H1 (cell line): ENCODE results near the gene CAMKK2. TPM values are rescaled to one million over a fixed set of nuclear protein-coding genes. Genes with fewer than 3 reads are reported as not detected.
A peak's percentile ranks its signal among the peaks of the same experiment; 100 is the strongest.

ENCODE experiments used
- CTCF ChIA-PET: fragments of 300-600 bp; sonication (Branson Sonifier 250); formaldehyde crosslinking; loops from one replicate; lab custom pipeline; 2021; ENCODE audit not compliant: partially characterized antibody; lab: Charles Lee
- POLR2A ChIA-PET: fragments of 300-600 bp; sonication (Branson Sonifier 250); formaldehyde crosslinking; loops from one replicate; lab custom pipeline; 2021; ENCODE audit warnings: inconsistent platforms; ENCODE audit not compliant: partially characterized antibody; lab: Charles Lee
- DNase-seq, 2 experiments: peaks; one replicate each; pipeline versions ENCODE4 v3.0.0 to v3.0.0-alpha.2; 2010 to 2022; ENCODE audit warnings: low spot score in 2 of 2, low read depth in 1 of 2, mixed read lengths in 1 of 2
- FAIRE-seq: peaks from 2 replicates; lab custom pipeline; 2011; peaks lifted over from hg19 to GRCh38; lab: Jason Lieb, UNC
- H2AFZ ChIP-seq: 2 replicates; pipeline ENCODE4 v1.8.1; 2012; ENCODE audit warnings: low read length, inconsistent platforms
- H2AK5ac ChIP-seq: 2 replicates; pipeline ENCODE4 v1.6.1; 2013; ENCODE audit warnings: low read depth, low read length
- H2BK120ac ChIP-seq: replicated peaks from 2 replicates; pipeline ENCODE3; 2013; ENCODE audit warnings: low read depth, low read length, inconsistent platforms
- H2BK12ac ChIP-seq: 2 replicates; pipeline ENCODE4 v1.6.1; 2013; ENCODE audit warnings: low read depth, low read length
- H2BK15ac ChIP-seq: 2 replicates; pipeline ENCODE4 v1.6.1; 2013; ENCODE audit warnings: low read length
- H2BK20ac ChIP-seq: 2 replicates; pipeline ENCODE4 v1.6.1; 2013; ENCODE audit warnings: low read length
- H2BK5ac ChIP-seq: 2 replicates; pipeline ENCODE4 v1.6.1; 2013; ENCODE audit warnings: low read depth, low read length
- H3K14ac ChIP-seq: 2 replicates; pipeline ENCODE4 v1.6.1; 2013; ENCODE audit warnings: inconsistent platforms; ENCODE audit not compliant: insufficient read length
- H3K18ac ChIP-seq: 2 replicates; pipeline ENCODE4 v1.6.1; 2013; ENCODE audit warnings: low read length; ENCODE audit errors: extremely low read depth
- H3K23ac ChIP-seq: 2 replicates; pipeline ENCODE4 v1.6.1; 2013; ENCODE audit warnings: inconsistent platforms; ENCODE audit not compliant: insufficient read length
- H3K23me2 ChIP-seq: 2 replicates; pipeline ENCODE4 v1.6.1; 2013; ENCODE audit warnings: low read depth, low read length
- H3K27ac ChIP-seq: 2 replicates; pipeline ENCODE4 v1.6.1; 2011; ENCODE audit warnings: low read depth, low read length, inconsistent platforms
- H3K27me3 ChIP-seq, 4 experiments: replicated peaks in 1 of 4; 1 replicate in 1 of 4; 2 replicates in 3 of 4; pipeline versions ENCODE4 v1.6.1 to v1.8.1; 2011 to 2013; ENCODE audit warnings: low read length in 3 of 4, mild to moderate bottlenecking in 3 of 4, inconsistent platforms in 2 of 4, mixed read lengths in 2 of 4, moderate library complexity in 1 of 4; ENCODE audit not compliant: control insufficient read depth in 3 of 4, insufficient read depth in 3 of 4; ENCODE audit errors: extremely low read depth in 1 of 4
- H3K36me3 ChIP-seq, 4 experiments: 2 replicates each; pipeline versions ENCODE4 v1.6.1 to v1.8.1; 2011 to 2013; ENCODE audit warnings: mild to moderate bottlenecking in 4 of 4, low read length in 3 of 4, moderate library complexity in 2 of 4, control low read depth in 1 of 4, inconsistent platforms in 1 of 4; ENCODE audit not compliant: insufficient read depth in 4 of 4, control insufficient read depth in 2 of 4
- H3K4ac ChIP-seq: replicated peaks from 2 replicates; pipeline ENCODE3; 2013; ENCODE audit warnings: low read length, low read depth, mixed read lengths, inconsistent platforms; ENCODE audit not compliant: insufficient read length
- H3K4me1 ChIP-seq, 4 experiments: replicated peaks in 1 of 4; 1 replicate in 1 of 4; 2 replicates in 3 of 4; pipeline versions ENCODE4 v1.6.1 to v1.8.1; 2011 to 2013; ENCODE audit warnings: low read length in 3 of 4, inconsistent platforms in 2 of 4, mixed read lengths in 1 of 4; ENCODE audit not compliant: insufficient read depth in 4 of 4, control insufficient read depth in 3 of 4
- H3K4me2 ChIP-seq, 2 experiments: 2 replicates each; pipeline versions ENCODE4 v1.6.1 to v1.8.1; 2011 to 2013; ENCODE audit warnings: low read depth in 2 of 2, low read length in 2 of 2, control low read depth in 1 of 2, inconsistent platforms in 1 of 2, mild to moderate bottlenecking in 1 of 2; ENCODE audit not compliant: insufficient read depth in 1 of 2
- H3K4me3 ChIP-seq, 4 experiments: fragments of 200-600, 300-600 bp in 1 of 4; sonication (generic), shearing (Covaris generic), sonication (Bioruptor Twin) in 1 of 4; 2 replicates each; pipeline versions ENCODE4 v1.5.1 to v1.8.1; 2011 to 2016; ENCODE audit warnings: low read length in 4 of 4, low read depth in 3 of 4, control low read depth in 2 of 4, inconsistent platforms in 2 of 4, mild to moderate bottlenecking in 2 of 4, mixed read lengths in 1 of 4, moderate library complexity in 1 of 4; ENCODE audit not compliant: insufficient read depth in 2 of 4; ENCODE audit errors: extremely low read depth in 1 of 4
- H3K56ac ChIP-seq: replicated peaks from 2 replicates; pipeline ENCODE3; 2013; ENCODE audit warnings: low read depth, mild to moderate bottlenecking, mixed read lengths, low read length, inconsistent platforms; ENCODE audit not compliant: insufficient read length
- H3K79me1 ChIP-seq: 2 replicates; pipeline ENCODE4 v1.6.1; 2013; ENCODE audit warnings: low read depth, low read length, control low read depth
- H3K79me2 ChIP-seq, 2 experiments: 2 replicates each; pipeline versions ENCODE4 v1.6.1 to v1.8.1; 2012 to 2013; ENCODE audit warnings: low read length in 2 of 2, mild to moderate bottlenecking in 2 of 2, inconsistent platforms in 1 of 2; ENCODE audit not compliant: insufficient read depth in 2 of 2, control insufficient read depth in 1 of 2
- H3K9ac ChIP-seq, 4 experiments: replicated peaks in 1 of 4; 1 replicate in 1 of 4; 2 replicates in 3 of 4; pipeline versions ENCODE4 v1.6.1 to v1.8.1; 2011 to 2013; ENCODE audit warnings: low read depth in 3 of 4, low read length in 3 of 4, control low read depth in 2 of 4, mild to moderate bottlenecking in 2 of 4, moderate library complexity in 2 of 4, inconsistent platforms in 1 of 4; ENCODE audit errors: extremely low read depth in 1 of 4
- H3K9me3 ChIP-seq, 2 experiments: 2 replicates each; pipeline versions ENCODE4 v1.6.1 to v1.8.1; 2012 to 2013; ENCODE audit warnings: mild to moderate bottlenecking in 2 of 2, moderate library complexity in 2 of 2, control low read depth in 1 of 2, inconsistent platforms in 1 of 2, low read depth in 1 of 2, low read length in 1 of 2, mixed read lengths in 1 of 2; ENCODE audit not compliant: insufficient read depth in 2 of 2
- H4K20me1 ChIP-seq, 2 experiments: replicated peaks in 1 of 2; 2 replicates each; pipeline versions ENCODE3 to v1.8.1; 2011 to 2013; ENCODE audit warnings: inconsistent platforms in 2 of 2, low read length in 2 of 2, mild to moderate bottlenecking in 1 of 2; ENCODE audit not compliant: insufficient read depth in 2 of 2, control insufficient read depth in 1 of 2
- H4K5ac ChIP-seq: 2 replicates; pipeline ENCODE4 v1.6.1; 2013; ENCODE audit warnings: low read length, low read depth, mixed read lengths, inconsistent platforms; ENCODE audit not compliant: insufficient read length
- H4K8ac ChIP-seq: 2 replicates; pipeline ENCODE4 v1.8.0; 2013; ENCODE audit warnings: mild to moderate bottlenecking, moderate library complexity, low read length, inconsistent platforms; ENCODE audit not compliant: insufficient read depth; ENCODE audit errors: extremely low read depth
- H4K91ac ChIP-seq: replicated peaks from 2 replicates; pipeline ENCODE3; 2013; ENCODE audit warnings: low read length, mixed read lengths, inconsistent platforms; ENCODE audit not compliant: insufficient read length
- BACH1 ChIP-seq: IDR thresholded peaks from 2 replicates; pipeline ENCODE4 v1.6.1; 2012; ENCODE audit warnings: low read length, improper control_type of control experiment
- BRCA1 ChIP-seq: IDR thresholded peaks from 2 replicates; pipeline ENCODE4 v1.6.1; 2012; ENCODE audit warnings: low read depth, low read length, improper control_type of control experiment
- CBX8 ChIP-seq: fragments of 300-800, 300-1000 bp; sonication (generic); IDR thresholded peaks from 2 replicates; pipeline ENCODE4 v1.7.1; 2016; ENCODE audit warnings: low read depth, low read length, borderline replicate concordance
- EZH2 ChIP-seq: fragments of 200-600 bp; sonication (generic); IDR thresholded peaks from 2 replicates; pipeline ENCODE4 v1.7.1; 2012; ENCODE audit warnings: low read depth, mild to moderate bottlenecking, moderate library complexity, low read length, inconsistent platforms; ENCODE audit not compliant: severe bottlenecking
- KDM1A ChIP-seq: fragments of 200-600, 300-600 bp; sonication (generic); IDR thresholded peaks from 2 replicates; pipeline ENCODE4 v1.7.1; 2016; ENCODE audit warnings: mild to moderate bottlenecking, low read length, borderline replicate concordance
- SP2 ChIP-seq: IDR thresholded peaks from 2 replicates; pipeline ENCODE4 v1.6.1; 2012; ENCODE audit warnings: mild to moderate bottlenecking, low read length, inconsistent platforms
- SRF ChIP-seq: IDR thresholded peaks from 2 replicates; pipeline ENCODE4 v1.6.1; 2011; ENCODE audit warnings: mild to moderate bottlenecking, low read depth, low read length, moderate library complexity
- WGBS, 2 experiments: shearing (Covaris generic) in 1 of 2; methylation state at CpG; one replicate each; pipeline versions ENCODE4 v1.1.6 to v1.1.7; 2013 to 2015; ENCODE audit warnings: low lambda C conversion rate in 2 of 2, mixed read lengths in 2 of 2, inconsistent platforms in 1 of 2, low coverage in 1 of 2, missing lambda C conversion rate in 1 of 2; ENCODE audit not compliant: insufficient replicate concordance in 2 of 2, insufficient coverage in 1 of 2, insufficient read length in 1 of 2; ENCODE audit errors: extremely low coverage in 1 of 2, missing lambda C conversion rate in 1 of 2; 5-methylcytosine and 5-hydroxymethylcytosine counted together
- polyA plus RNA-seq, 7 experiments: library from polyadenylated mRNA; depleted of rRNA in 3 of 7; stranded (reverse) in 5 of 7; unstranded in 2 of 7; fragments of >200 nt in 5 of 7; fragments of 200-250 nt in 2 of 7; gene quantifications; 1 replicate in 5 of 7; 2 replicates in 1 of 7; 4 replicates in 1 of 7; pipeline versions ENCODE4 v1.2.1 to v1.2.3, GENCODE V29; 2011 to 2013; ENCODE audit warnings: missing spikeins in 2 of 7, mixed read lengths in 2 of 7
- total RNA-seq: library from RNA; stranded (reverse); fragmentation: NEBNext Ultra II Directional; extraction: Animal tissue kit (Norgen Biotek cat#: 25700); gene quantifications from 2 replicates; pipeline ENCODE4 v1.2.1, GENCODE V29; 2021
- TF ChIP-seq, protein P1 (sequence below): IDR thresholded peaks from 2 replicates; pipeline ENCODE4 v1.6.1; 2012; ENCODE audit warnings: inconsistent platforms

The CAMKK2 gene
- total and polyA plus RNA-seq, 2 of the 8 experiments (the other 6 are each of a cell fraction or from before 2014, with no cell fraction given), result 29.6 to 30.6 TPM

DNA sequence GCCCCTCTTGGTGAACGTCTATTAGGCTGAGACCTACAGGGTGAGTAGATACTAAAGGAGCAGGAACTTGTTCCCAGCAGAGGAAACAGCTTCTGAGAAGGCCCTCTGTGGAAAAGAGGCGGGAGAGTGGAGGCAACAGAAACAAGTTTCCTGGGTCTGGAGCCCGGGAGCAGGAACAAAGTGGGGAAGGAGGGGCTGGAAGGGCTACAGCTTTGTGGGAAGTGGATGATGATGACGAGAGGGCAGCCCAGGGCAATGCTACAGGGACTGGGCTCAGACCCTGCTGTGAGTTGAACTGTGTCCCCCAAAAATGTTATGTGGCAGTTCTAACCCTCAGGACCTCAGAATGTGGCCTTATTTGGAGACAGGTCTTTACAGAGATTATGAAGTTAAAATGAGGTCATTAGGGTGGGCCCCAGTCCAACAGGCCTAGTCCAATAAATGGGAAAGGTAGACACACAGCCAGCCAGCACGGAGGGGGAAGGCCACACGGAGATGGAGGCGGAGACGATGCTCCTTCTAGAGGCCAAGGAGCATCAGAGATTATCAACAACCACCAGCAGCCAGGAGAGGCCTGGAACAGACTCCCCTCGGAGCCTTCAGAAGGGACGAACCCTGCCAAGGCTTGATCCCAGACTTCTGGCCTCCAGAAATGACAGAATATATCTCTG lies 14.3 kb downstream of the CAMKK2 start:
- Histone ChIP-seq H3K4ac (no peak overlapping the region), H3K79me2 (no peaks in the 10 kb centered on the region; a peak in 1 of 4 replicates)
- POLR2A ChIA-PET, result no interaction called here

More for the DNA sequence above, 14.3 kb downstream of the CAMKK2 start:
- no peak for FAIRE-seq
- Histone ChIP-seq H2BK120ac (no peak overlapping the region), H3K36me3 (no peaks in the 10 kb centered on the region; a peak in 1 of 8 replicates), H4K20me1 (peaks cover 0 to 3% of the 10 kb centered on the region in 2 experiments), H4K91ac (no peak overlapping the region), H3K9ac (no peak overlapping the region), H3K9me3 (no peaks in the 10 kb centered on the region), H4K8ac (no peak overlapping the region), H2BK5ac (0 out of 2 replicates have a peak overlapping the region, but pooled peaks have one; percentile 52), H3K27ac (no peak overlapping the region), H3K4me1 (peaks cover 0 to 8% (median 2%) of the 10 kb centered on the region in 4 experiments; a peak in 4 of 7 replicates), H2BK15ac (peak overlapping the region; percentile 61; the same call in 1 of the 2 replicates), H3K79me1 (peaks cover 3% of the 10 kb centered on the region; the same call in 1 of the 2 replicates), H2AFZ (no peak overlapping the region), H3K4me3 (no peak overlapping the region), H3K23ac (no peak overlapping the region), H3K14ac (no peak overlapping the region), H2AK5ac (no peak overlapping the region), H3K56ac (no peak overlapping the region), H3K23me2 (no peaks in the 10 kb centered on the region), H3K4me2 (no peak overlapping the region), H3K27me3 (no peaks in the 10 kb centered on the region), H3K18ac (no peak overlapping the region), H2BK20ac (no peak overlapping the region), H4K5ac (no peak overlapping the region), H2BK12ac (no peak overlapping the region)
- CTCF ChIA-PET, result no interaction called here
- 87% methylated on average over 10 of the region's 10 CpGs; no CpG with 5 or more reads in 1 of the 2 experiments for WGBS, 2 experiments
- TF ChIP-seq BRCA1, result no peak
- no peak for TF ChIP-seq CBX8
- no peak for TF ChIP-seq BACH1
- TF ChIP-seq SP2, result no peak
- no peak for TF ChIP-seq SRF
- TF ChIP-seq KDM1A, result no peak
- no peak for TF ChIP-seq EZH2
- TF ChIP-seq, protein P1, sequence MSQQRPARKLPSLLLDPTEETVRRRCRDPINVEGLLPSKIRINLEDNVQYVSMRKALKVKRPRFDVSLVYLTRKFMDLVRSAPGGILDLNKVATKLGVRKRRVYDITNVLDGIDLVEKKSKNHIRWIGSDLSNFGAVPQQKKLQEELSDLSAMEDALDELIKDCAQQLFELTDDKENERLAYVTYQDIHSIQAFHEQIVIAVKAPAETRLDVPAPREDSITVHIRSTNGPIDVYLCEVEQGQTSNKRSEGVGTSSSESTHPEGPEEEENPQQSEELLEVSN, result no peak
- DNase-seq, result no peak
